ENCODE data around the gene FES.
A peak's percentile ranks its signal among the peaks of the same experiment; 100 is the strongest.

- peak; percentile 88 for TF ChIP-seq GATA2 (IDR thresholded peaks at IDR 0.05; ENCODE audit: low read depth, low read length)
- TF ChIP-seq GATA3 (IDR thresholded peaks at IDR 0.05; ENCODE audit: low read depth, low read length): no peak; the same call in 1 of the 2 replicates
These were observed 11.3 kb downstream of the FES start for GRCh38 chr15:90895571-90896117.
